RPMI7951 (cell line): ENCODE results near the gene C1GALT1. TPM values are rescaled to one million over a fixed set of nuclear protein-coding genes. Genes with fewer than 3 reads are reported as not detected.
A peak's percentile ranks its signal among the peaks of the same experiment; 100 is the strongest.
"Not testable (repeated sequence)": the region's sequence is repeated elsewhere in the genome, so short reads cannot be mapped to it uniquely, and the experiment has no call there.

ENCODE experiments used
- DNase-seq: peaks from one replicate; pipeline ENCODE4 v3.0.0-alpha.2; 2012; ENCODE audit warnings: low read depth
- total RNA-seq: library from RNA; depleted of rRNA; stranded (reverse); fragments of >200 nt; shearing (Covaris generic); gene quantifications from 2 replicates; pipeline ENCODE4 v1.2.3, GENCODE V29; 2014

Gene C1GALT1
- total RNA-seq, 1 experiment from 2014 or later, result 44.9 TPM

GRCh38 chr7:7169296-7169695, 13.0 kb upstream of the C1GALT1 start:
- no peak for DNase-seq

- no peak for DNase-seq
Measured at GRCh38 chr7:7173956-7174632, 8.2 kb upstream of the C1GALT1 start.

- DNase-seq, result peak; percentile 50
Measured at GRCh38 chr7:7175075-7175695, 7.2 kb upstream of the C1GALT1 start.

GRCh38 chr7:7176406-7177043, 5.8 kb upstream of the C1GALT1 start:
- peak; percentile 91 for DNase-seq

- DNase-seq, result peak; percentile 94
Measured at GRCh38 chr7:7177044-7177517, 5.3 kb upstream of the C1GALT1 start.

- DNase-seq, result peak; percentile 67
Measured at GRCh38 chr7:7178081-7178480, 4.3 kb upstream of the C1GALT1 start.

- peak; percentile 26 for DNase-seq
Measured at GRCh38 chr7:7178906-7179305, 3.4 kb upstream of the C1GALT1 start.

GRCh38 chr7:7180725-7181449, 1.5 kb upstream of the C1GALT1 start:
- no peak for DNase-seq

- peak; percentile 53 for DNase-seq
Measured at GRCh38 chr7:7181519-7182155, 707 bp upstream of the C1GALT1 start.

- DNase-seq, result peak; percentile 50
Measured at GRCh38 chr7:7183061-7183837, 905 bp downstream of the C1GALT1 start.

- DNase-seq, result no peak
Measured at GRCh38 chr7:7183838-7184463, 1.6 kb downstream of the C1GALT1 start.

GRCh38 chr7:7185371-7185989, 3.1 kb downstream of the C1GALT1 start:
- no peak for DNase-seq

GRCh38 chr7:7188091-7188490, 5.7 kb downstream of the C1GALT1 start:
- no peak for DNase-seq

GRCh38 chr7:7188742-7189141, 6.4 kb downstream of the C1GALT1 start:
- no peak for DNase-seq

GRCh38 chr7:7190142-7190541, 7.8 kb downstream of the C1GALT1 start:
- DNase-seq, result peak; percentile 14

GRCh38 chr7:7191137-7191536, 8.8 kb downstream of the C1GALT1 start:
- no peak for DNase-seq

- not testable (repeated sequence) for DNase-seq
Measured at GRCh38 chr7:7192798-7193788, 10.7 kb downstream of the C1GALT1 start.

- not testable (repeated sequence) for DNase-seq
Measured at GRCh38 chr7:7199592-7199991, 17.2 kb downstream of the C1GALT1 start.

- not testable (repeated sequence) for DNase-seq
Measured at GRCh38 chr7:7200255-7200654, 17.9 kb downstream of the C1GALT1 start.
